Naive thymus-derived CD4-positive, alpha-beta T cell (primary cell): ENCODE data around the gene TMEM120B. TPM values are rescaled to one million over a fixed set of nuclear protein-coding genes. Genes with fewer than 3 reads are reported as not detected.
A peak's percentile ranks its signal among the peaks of the same experiment; 100 is the strongest.

Experiments
- ATAC-seq: fragments of 150-1000 bp; cut with Tn5 transposase; 2 replicates; pipeline ENCODE4 v1.10.0; 2021; ENCODE audit warnings: mild to moderate bottlenecking, moderate library complexity
- CTCF ChIA-PET: fragments of 350-600 bp; sonication (Branson Sonifier 250); formaldehyde crosslinking; loops from one replicate; lab custom pipeline; 2021; ENCODE audit warnings: antibody characterized with exemption; lab: Charles Lee
- POLR2A ChIA-PET: fragments of 350-600 bp; sonication (Branson Sonifier 250); formaldehyde crosslinking; loops from one replicate; lab custom pipeline; 2021; ENCODE audit warnings: antibody characterized with exemption, inconsistent platforms; lab: Charles Lee
- DNase-seq, 9 donors: peaks; one replicate each; pipeline versions ENCODE4 v3.0.0 to v3.0.0-alpha.2; 2020 to 2022; ENCODE audit warnings: mixed read lengths in 1 of 9
- H3K27ac ChIP-seq: one replicate; pipeline ENCODE4 v1.7.0; 2013; ENCODE audit warnings: mild to moderate bottlenecking, low read depth, low read length, moderate library complexity
- H3K27me3 ChIP-seq, 2 donors: one replicate each; pipeline ENCODE4 v1.7.0; 2013; ENCODE audit warnings: low read length in 2 of 2, mild to moderate bottlenecking in 2 of 2, moderate library complexity in 2 of 2; ENCODE audit not compliant: control insufficient read depth in 2 of 2, insufficient read depth in 2 of 2
- H3K36me3 ChIP-seq, 3 experiments: 1 replicate in 2 of 3; 2 replicates in 1 of 3; pipeline ENCODE4 v1.7.0; 2013; ENCODE audit warnings: low read length in 3 of 3, mild to moderate bottlenecking in 3 of 3, moderate library complexity in 1 of 3; ENCODE audit not compliant: insufficient read depth in 3 of 3, control insufficient read depth in 2 of 3
- H3K4me1 ChIP-seq, 2 donors: one replicate each; pipeline ENCODE4 v1.7.0; 2013; ENCODE audit warnings: low read length in 2 of 2, mild to moderate bottlenecking in 2 of 2, moderate library complexity in 1 of 2; ENCODE audit not compliant: control insufficient read depth in 2 of 2, insufficient read depth in 2 of 2
- H3K4me3 ChIP-seq: 2 replicates; pipeline ENCODE4 v1.7.0; 2013; ENCODE audit warnings: mild to moderate bottlenecking, low read length
- H3K9me3 ChIP-seq, 3 experiments: 1 replicate in 2 of 3; 2 replicates in 1 of 3; pipeline ENCODE4 v1.7.0; 2013; ENCODE audit warnings: low read length in 3 of 3; ENCODE audit not compliant: control insufficient read depth in 2 of 3
- H3K27ac Mint-ChIP-seq, 9 donors: one replicate each; pipeline ENCODE4 v1.8.0; 2020 to 2022; ENCODE audit warnings: mixed read lengths in 9 of 9, mild to moderate bottlenecking in 8 of 9, moderate library complexity in 5 of 9, inconsistent platforms in 2 of 9
- H3K27me3 Mint-ChIP-seq, 5 donors: one replicate each; pipeline ENCODE4 v1.8.0; 2021 to 2022; ENCODE audit warnings: mixed read lengths in 5 of 5, mild to moderate bottlenecking in 1 of 5
- H3K36me3 Mint-ChIP-seq, 5 donors: one replicate each; pipeline ENCODE4 v1.8.0; 2020 to 2022; ENCODE audit warnings: mixed read lengths in 5 of 5, mild to moderate bottlenecking in 3 of 5, inconsistent platforms in 1 of 5
- H3K4me1 Mint-ChIP-seq, 7 donors: one replicate each; pipeline ENCODE4 v1.8.0; 2020 to 2022; ENCODE audit warnings: mixed read lengths in 7 of 7, mild to moderate bottlenecking in 3 of 7, inconsistent platforms in 1 of 7
- H3K4me3 Mint-ChIP-seq, 10 donors: one replicate each; pipeline ENCODE4 v1.8.0; 2020 to 2022; ENCODE audit warnings: mild to moderate bottlenecking in 10 of 10, mixed read lengths in 10 of 10, moderate library complexity in 6 of 10, inconsistent platforms in 2 of 10
- H3K9me3 Mint-ChIP-seq, 11 donors: one replicate each; pipeline ENCODE4 v1.8.0; 2020 to 2022; ENCODE audit warnings: mixed read lengths in 11 of 11, mild to moderate bottlenecking in 4 of 11, inconsistent platforms in 1 of 11, moderate library complexity in 1 of 11
- intact Hi-C, 2 donors: fragments of 100-400 bp; cut with micrococcal nuclease; formaldehyde crosslinking; loops; one replicate each; pipeline ENCODE4 v1.15.1; 2023
- polyA plus RNA-seq, 2 donors: library from polyadenylated mRNA; unstranded; fragments of 300-500 nt; fragmentation: Illumina TruSeq; gene quantifications; one replicate each; pipeline ENCODE4 v1.2.3, GENCODE V29; 2021
- total RNA-seq, 6 experiments: library from RNA in 5 of 6; stranded (reverse) in 5 of 6; gene quantifications; 1 replicate in 5 of 6; 2 replicates in 1 of 6; pipeline ENCODE4 v1.2.3 and lab custom pipeline; 2021 to 2026

TMEM120B gene
- total and polyA plus RNA-seq, 7 experiments from 2014 or later, result 1.3 to 14.3 (median 8.9) TPM

DNA sequence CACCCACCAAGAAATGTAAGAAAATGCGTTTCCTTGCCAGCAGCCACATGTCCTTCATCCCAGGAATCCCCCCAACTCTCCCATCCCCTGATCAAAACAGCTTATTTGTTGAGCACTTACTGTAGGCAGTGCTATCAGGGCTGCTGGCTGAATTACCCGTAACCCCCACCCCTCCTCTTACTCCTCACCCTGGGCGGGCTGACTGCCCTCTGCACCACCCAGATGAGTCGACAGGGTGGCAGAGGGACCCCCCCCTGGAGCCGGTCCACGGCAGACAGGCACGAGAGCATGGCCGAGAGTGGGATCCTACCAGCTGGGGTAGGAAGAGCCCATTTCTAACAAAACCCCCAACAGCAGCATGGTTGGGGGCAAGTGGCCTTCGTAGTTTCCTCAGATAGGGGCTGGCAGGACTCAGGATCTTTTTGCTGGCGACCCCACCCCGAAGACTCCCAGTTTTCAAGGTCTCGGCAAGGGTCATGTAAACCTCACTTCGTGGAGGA is 82.0 kb downstream of the TMEM120B start:
- Mint-ChIP-seq H3K27ac (peak overlapping the region; percentile 85 to 99 (median 95)), H3K4me3 (peak overlapping the region; percentile 84 to 99 (median 93)), H3K27me3 (no peaks in the 10 kb centered on the region), H3K4me1 (peaks cover 45 to 72% (median 59%) of the 10 kb centered on the region in 7 donors), H3K9me3 (peaks cover 0 to 11% (median 0%) of the 10 kb centered on the region in 11 donors), H3K36me3 (peaks cover 6 to 33% (median 13%) of the 10 kb centered on the region in 5 donors)
- peak overlapping the region; percentile 96 for H3K27ac ChIP-seq
- ChIA-PET CTCF (interaction anchor here (0.6 to 14.9 kb wide), 36 partner anchors 13 to 315 kb away, joined by 3 to 609 read pairs (median 4); partner anchors contain the start of genes PSMD9, SETD1B and TMEM120B), POLR2A (interaction anchor here (0.5 to 33.4 kb wide), 22 partner anchors 5 to 352 kb away, joined by 3 to 1941 read pairs (median 5); partner anchors contain the start of genes PSMD9, RHOF, SETD1B and TMEM120B)
- DNase-seq, result peak in 1 of 9 donors; percentile 55
- intact Hi-C loops, result loop anchor here (1.0 to 5.0 kb wide), 16 partner anchors 8 to 392 kb away; partner anchors contain the start of genes ORAI1 (in 2 of the 2), PSMD9 (in 2 of the 2), TMEM120B (in 2 of the 2) and MLXIP (in 1 of the 2)
- peaks cover 43 to 48% of the 10 kb centered on the region in 2 donors for H3K4me1 ChIP-seq
- no peaks in the 10 kb centered on the region for H3K27me3 ChIP-seq
- H3K9me3 ChIP-seq, result no peaks in the 10 kb centered on the region
- H3K36me3 ChIP-seq, result peaks cover 0 to 41% (median 0%) of the 10 kb centered on the region in 3 experiments
- peak overlapping the region; percentile 42 for H3K4me3 ChIP-seq
- ATAC-seq, result peak; percentile 21

DNA sequence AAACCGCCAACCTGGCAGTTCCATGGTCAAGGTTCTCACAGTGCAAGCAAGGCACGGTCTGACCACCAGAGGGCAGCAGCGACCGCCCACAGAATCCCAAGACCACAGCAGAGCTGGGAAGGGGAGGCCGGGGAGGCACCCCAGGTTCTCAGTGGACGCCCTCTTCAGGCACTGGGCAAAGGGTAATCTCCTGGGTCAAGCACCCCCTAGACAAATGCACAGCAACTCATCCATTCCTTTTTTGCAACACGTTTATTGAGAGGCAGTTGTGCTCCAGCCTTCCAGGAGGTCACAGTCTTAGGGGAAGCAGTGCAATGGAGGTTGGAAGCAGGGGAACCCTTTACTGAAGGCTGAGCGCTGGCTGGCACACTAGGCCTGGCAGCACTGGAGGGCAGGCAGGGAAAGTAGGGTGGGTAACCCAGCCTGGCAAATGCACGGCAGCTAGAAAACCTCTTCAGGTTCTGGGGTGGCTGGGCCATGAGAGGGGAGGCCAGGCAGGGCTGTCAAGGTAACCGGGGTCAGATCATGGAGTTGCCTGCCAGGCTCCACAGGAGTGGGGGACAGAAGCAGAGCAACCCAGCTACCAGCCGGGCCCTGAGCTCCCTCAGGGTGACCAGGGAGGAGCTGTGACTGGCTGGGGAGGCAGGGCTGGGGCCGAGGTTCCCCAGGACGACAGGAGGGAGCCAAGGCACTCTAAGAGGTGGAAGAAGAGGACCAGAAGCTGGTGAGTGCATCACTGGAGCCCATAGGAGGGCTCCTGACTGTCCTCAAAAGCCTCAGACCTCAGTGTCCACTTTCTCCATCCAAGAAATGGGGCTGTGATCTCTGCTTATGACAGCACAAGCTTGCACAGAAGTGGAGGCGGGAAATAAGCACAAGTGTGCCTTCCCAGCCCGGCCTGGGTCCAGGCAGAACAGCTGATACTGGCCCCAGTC is 82.7 kb downstream of the TMEM120B start:
- H3K36me3 ChIP-seq, result peaks cover 0 to 47% (median 0%) of the 10 kb centered on the region in 3 experiments
- peaks cover 40 to 44% of the 10 kb centered on the region in 2 donors for H3K4me1 ChIP-seq
- CTCF ChIA-PET, result interaction anchor here (0.6 to 14.9 kb wide), 20 partner anchors 12 to 374 kb away, joined by 3 to 609 read pairs (median 8); partner anchors contain the start of genes PSMD9, SETD1B and TMEM120B
- no peaks in the 10 kb centered on the region for H3K9me3 ChIP-seq
- intact Hi-C loops, result loop anchor here (1.0 to 2.0 kb wide), 5 partner anchors 16 to 168 kb away; partner anchors contain the start of genes ORAI1 (in 1 of the 2), PSMD9 (in 1 of the 2) and TMEM120B (in 1 of the 2)
- Mint-ChIP-seq H3K4me1 (peaks cover 38 to 65% (median 52%) of the 10 kb centered on the region in 7 donors), H3K36me3 (peaks cover 6 to 27% (median 13%) of the 10 kb centered on the region in 5 donors), H3K4me3 (peak overlapping the region; percentile 84 to 99 (median 93)), H3K27me3 (no peaks in the 10 kb centered on the region), H3K9me3 (peaks cover 0 to 9% (median 0%) of the 10 kb centered on the region in 11 donors), H3K27ac (peak overlapping the region; percentile 85 to 99 (median 95))
- H3K27me3 ChIP-seq, result no peaks in the 10 kb centered on the region
- peak; percentile 74 to 89 (median 83) for DNase-seq
- POLR2A ChIA-PET, result interaction anchor here (0.6 to 33.4 kb wide), 16 partner anchors 5 to 244 kb away, joined by 3 to 1941 read pairs (median 8); partner anchors contain the start of genes PSMD9, RHOF, SETD1B and TMEM120B
- H3K27ac ChIP-seq, result peak overlapping the region; percentile 96
- ATAC-seq, result peak; percentile 47
- peak overlapping the region; percentile 42 for H3K4me3 ChIP-seq

DNA sequence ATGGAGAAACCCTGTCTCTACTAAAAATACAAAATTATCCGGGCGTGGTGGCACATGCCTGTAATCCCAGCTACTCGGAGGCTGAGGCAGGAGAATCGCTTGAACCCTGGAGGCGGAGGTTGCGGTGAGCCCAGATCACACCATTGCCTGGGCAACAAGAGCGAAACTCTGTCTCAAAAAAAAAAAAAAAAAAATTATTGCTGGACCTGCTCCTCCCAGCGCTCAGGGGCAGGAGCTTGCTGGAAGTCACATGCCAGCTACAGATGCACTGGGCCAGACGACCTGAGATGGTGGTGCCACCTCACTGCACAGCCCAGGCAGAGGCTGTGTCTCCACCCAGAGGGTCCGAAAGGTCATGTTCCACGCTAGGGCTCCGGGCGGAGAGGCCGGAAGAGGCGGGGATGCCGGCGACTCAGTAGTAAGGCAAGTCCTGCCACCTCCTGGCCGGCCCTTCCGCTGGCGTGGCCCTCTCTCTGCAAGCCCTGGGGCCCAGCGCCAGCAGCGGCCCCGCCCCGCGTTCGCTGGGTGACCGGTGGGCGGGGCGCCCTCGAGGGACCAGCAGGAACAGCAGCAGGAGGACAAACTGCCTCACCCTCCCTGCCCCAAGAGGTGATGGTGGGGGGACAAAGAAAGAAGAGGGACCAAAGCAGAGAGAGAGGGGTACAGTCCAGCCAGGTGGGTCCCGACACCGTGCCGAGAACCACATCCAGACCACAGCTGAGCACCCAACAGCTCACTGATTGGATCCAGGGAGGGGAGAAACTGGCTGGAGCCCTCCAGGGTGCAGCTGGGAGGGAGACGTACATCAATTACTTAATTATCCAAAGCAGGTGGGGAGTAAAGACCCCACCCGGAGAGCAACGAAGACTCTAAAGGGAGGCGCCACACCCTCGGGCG is 84.6 kb downstream of the TMEM120B start:
- no peaks in the 10 kb centered on the region for H3K9me3 ChIP-seq
- peaks cover 0 to 54% (median 0%) of the 10 kb centered on the region in 3 experiments for H3K36me3 ChIP-seq
- intact Hi-C loops, result no loop called here
- no peak overlapping the region for H3K4me3 ChIP-seq
- H3K4me3 Mint-ChIP-seq, result peak overlapping the region; percentile 33 to 92 (median 81)
- H3K27ac ChIP-seq, result peak overlapping the region; percentile 24
- peak overlapping the region; percentile 72 to 98 (median 85) for H3K27ac Mint-ChIP-seq
- DNase-seq, result no peak
- H3K9me3 Mint-ChIP-seq, result peaks cover 0 to 10% (median 0%) of the 10 kb centered on the region in 11 donors
- peaks cover 35 to 49% (median 40%) of the 10 kb centered on the region in 7 donors for H3K4me1 Mint-ChIP-seq
- H3K27me3 Mint-ChIP-seq, result no peaks in the 10 kb centered on the region
- H3K36me3 Mint-ChIP-seq, result peaks cover 11 to 23% (median 17%) of the 10 kb centered on the region in 5 donors
- CTCF ChIA-PET, result interaction anchor here (0.6 to 14.9 kb wide), 6 partner anchors 8 to 121 kb away, joined by 3 to 609 read pairs (median 30); partner anchors contain the start of gene SETD1B
- POLR2A ChIA-PET, result interaction anchor here (1.1 to 33.4 kb wide), 11 partner anchors 3 to 221 kb away, joined by 4 to 1941 read pairs (median 17); partner anchors contain the start of genes PSMD9, RHOF, SETD1B and TMEM120B
- H3K27me3 ChIP-seq, result no peaks in the 10 kb centered on the region
- peaks cover 28 to 33% of the 10 kb centered on the region in 2 donors for H3K4me1 ChIP-seq
- no peak for ATAC-seq

DNA sequence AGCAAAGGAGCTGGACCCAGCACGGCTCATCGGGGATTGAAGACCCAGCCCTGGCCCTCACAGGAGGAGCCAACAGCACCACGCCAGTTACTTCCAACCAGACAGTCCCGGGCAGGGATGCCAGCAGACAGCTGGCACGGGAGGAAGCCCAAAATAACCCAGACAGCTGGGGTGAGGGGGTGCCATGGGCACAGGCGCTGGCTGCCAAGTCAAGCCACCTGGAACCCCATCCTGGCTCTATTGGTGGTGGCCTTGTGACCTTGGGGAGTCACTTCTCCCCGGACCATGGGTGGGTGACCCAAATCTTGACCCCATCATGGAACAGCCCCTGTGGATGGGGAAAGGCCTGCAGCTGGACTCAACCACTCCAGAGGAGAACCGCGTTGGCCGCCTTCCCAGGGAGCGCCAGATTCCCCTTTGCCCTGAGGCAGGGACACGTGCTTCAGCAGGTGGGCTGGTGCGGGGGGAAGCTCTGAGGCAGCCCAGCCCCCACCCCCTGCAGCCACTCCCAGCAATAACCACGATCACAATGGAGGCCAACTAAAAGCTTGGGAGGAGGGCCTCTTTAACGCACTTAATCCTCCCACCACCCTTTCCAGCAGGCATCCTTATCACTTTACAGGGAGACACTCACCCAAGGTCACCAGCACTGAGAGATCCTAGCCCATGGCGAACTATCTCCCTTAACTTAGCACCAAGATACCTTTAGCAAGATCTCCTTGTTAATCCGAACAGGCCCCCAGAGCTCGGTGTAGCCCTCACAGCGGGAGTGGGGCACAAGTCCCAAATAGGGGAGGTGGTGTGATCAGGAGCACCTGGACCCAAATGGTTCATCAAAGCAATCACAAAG is 85.6 kb downstream of the TMEM120B start:
- H3K9me3 Mint-ChIP-seq, result peaks cover 0 to 13% (median 0%) of the 10 kb centered on the region in 11 donors
- peak overlapping the region; percentile 83 to 98 (median 94) for H3K27ac Mint-ChIP-seq
- peaks cover 28 to 33% of the 10 kb centered on the region in 2 donors for H3K4me1 ChIP-seq
- ChIA-PET POLR2A (interaction anchor here (0.7 to 33.4 kb wide), 9 partner anchors 2 to 714 kb away, joined by 3 to 1941 read pairs (median 17); partner anchors contain the start of genes PSMD9, RHOF, SETD1B and TMEM120B), CTCF (interaction anchor here (0.6 to 14.9 kb wide), 7 partner anchors 9 to 764 kb away, joined by 3 to 609 read pairs (median 5); partner anchors contain the start of gene SETD1B)
- H3K36me3 Mint-ChIP-seq, result peaks cover 11 to 23% (median 17%) of the 10 kb centered on the region in 5 donors
- peaks cover 30 to 49% (median 38%) of the 10 kb centered on the region in 7 donors for H3K4me1 Mint-ChIP-seq
- H3K27me3 ChIP-seq, result no peaks in the 10 kb centered on the region
- intact Hi-C loops, result no loop called here
- H3K4me3 Mint-ChIP-seq, result peak overlapping the region; percentile 83 to 92 (median 88)
- no peak overlapping the region for H3K4me3 ChIP-seq
- ATAC-seq (no peak), DNase-seq (no peak)
- H3K27ac ChIP-seq, result peak overlapping the region; percentile 96
- H3K36me3 ChIP-seq, result peaks cover 0 to 46% (median 0%) of the 10 kb centered on the region in 3 experiments
- no peaks in the 10 kb centered on the region for H3K27me3 Mint-ChIP-seq
- H3K9me3 ChIP-seq, result no peaks in the 10 kb centered on the region

DNA sequence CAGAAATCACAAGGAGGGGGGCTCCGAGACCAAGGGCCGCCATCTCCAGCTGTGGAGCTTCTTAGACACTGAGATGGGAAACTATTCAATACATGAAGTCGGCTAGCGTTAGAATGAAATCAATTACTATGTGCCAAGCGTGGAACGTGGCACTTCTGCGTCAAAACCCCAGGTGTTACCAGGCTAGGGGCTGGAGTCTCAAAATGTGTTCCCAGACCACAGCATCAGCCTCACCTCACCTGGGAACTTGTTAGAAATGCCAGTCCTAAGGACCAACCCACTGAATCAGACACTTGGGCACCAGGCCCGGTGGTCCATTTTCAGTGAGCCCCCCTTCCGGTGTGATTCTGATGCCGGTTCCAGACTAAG is 86.2 kb downstream of the TMEM120B start:
- CTCF ChIA-PET, result interaction anchor here (0.6 to 14.9 kb wide), 7 partner anchors 9 to 765 kb away, joined by 3 to 609 read pairs (median 4); partner anchors contain the start of gene SETD1B
- intact Hi-C loops, result no loop called here
- Histone ChIP-seq H3K9me3 (no peaks in the 10 kb centered on the region), H3K4me3 (peak overlapping the region; percentile 52), H3K4me1 (peaks cover 27 to 33% of the 10 kb centered on the region in 2 donors), H3K27ac (peak overlapping the region; percentile 96), H3K27me3 (no peaks in the 10 kb centered on the region), H3K36me3 (peaks cover 0 to 49% (median 0%) of the 10 kb centered on the region in 3 experiments)
- Mint-ChIP-seq H3K4me1 (peaks cover 30 to 49% (median 38%) of the 10 kb centered on the region in 7 donors), H3K27me3 (no peaks in the 10 kb centered on the region), H3K9me3 (peaks cover 0 to 14% (median 0%) of the 10 kb centered on the region in 11 donors), H3K36me3 (peaks cover 11 to 23% (median 17%) of the 10 kb centered on the region in 5 donors), H3K27ac (peak overlapping the region; percentile 83 to 98 (median 89)), H3K4me3 (peak overlapping the region; percentile 83 to 92 (median 88))
- DNase-seq, result no peak
- ATAC-seq, result no peak
- POLR2A ChIA-PET, result interaction anchor here (2.6 to 33.4 kb wide), 6 partner anchors 1 to 90 kb away, joined by 14 to 1941 read pairs (median 44); partner anchors contain the start of genes PSMD9, RHOF, SETD1B and TMEM120B
